ENCODE results near the gene DBNL. TPM values are rescaled to one million over a fixed set of nuclear protein-coding genes. Genes with fewer than 3 reads are reported as not detected.

The DBNL gene
- total and polyA plus RNA-seq, 2 donors (not counting 1 experiment from before 2014, with no cell fraction given) = 335 to 386 TPM

DNA sequence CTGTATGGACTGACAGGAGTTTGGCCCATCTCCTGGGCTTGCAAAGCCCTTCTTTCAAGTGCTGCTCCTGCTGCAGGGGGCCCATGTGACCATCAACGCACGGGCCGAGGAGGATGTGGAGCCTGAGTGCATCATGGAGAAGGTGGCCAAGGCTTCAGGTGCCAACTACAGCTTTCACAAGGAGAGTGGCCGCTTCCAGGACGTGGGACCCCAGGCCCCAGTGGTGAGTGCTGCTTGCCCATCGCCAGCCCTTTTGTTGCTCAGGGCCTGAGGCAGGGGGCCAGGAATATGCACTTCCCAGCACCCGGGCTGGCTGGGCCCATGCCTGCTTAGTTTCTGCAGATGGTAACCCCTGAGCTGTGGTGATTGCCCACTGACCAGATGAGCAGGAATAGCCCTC, 12.2 kb downstream of the DBNL start:
- ChIA-PET CTCF (interaction anchor here (3.0 kb wide), 1 partner anchor 10 kb away, joined by 17 read pairs; no protein-coding TSS in a partner anchor), POLR2A (no interaction called here)
- no peaks in the 10 kb centered on the region for H3K9me3 Mint-ChIP-seq (ENCODE audit: insufficient read depth)
- no peak for TF ChIP-seq EZH2 (IDR thresholded peaks at IDR 0.05; ENCODE audit: borderline replicate concordance, insufficient read depth, low read depth, low read length, poor library complexity, severe bottlenecking)
- TF ChIP-seq, protein P1, sequence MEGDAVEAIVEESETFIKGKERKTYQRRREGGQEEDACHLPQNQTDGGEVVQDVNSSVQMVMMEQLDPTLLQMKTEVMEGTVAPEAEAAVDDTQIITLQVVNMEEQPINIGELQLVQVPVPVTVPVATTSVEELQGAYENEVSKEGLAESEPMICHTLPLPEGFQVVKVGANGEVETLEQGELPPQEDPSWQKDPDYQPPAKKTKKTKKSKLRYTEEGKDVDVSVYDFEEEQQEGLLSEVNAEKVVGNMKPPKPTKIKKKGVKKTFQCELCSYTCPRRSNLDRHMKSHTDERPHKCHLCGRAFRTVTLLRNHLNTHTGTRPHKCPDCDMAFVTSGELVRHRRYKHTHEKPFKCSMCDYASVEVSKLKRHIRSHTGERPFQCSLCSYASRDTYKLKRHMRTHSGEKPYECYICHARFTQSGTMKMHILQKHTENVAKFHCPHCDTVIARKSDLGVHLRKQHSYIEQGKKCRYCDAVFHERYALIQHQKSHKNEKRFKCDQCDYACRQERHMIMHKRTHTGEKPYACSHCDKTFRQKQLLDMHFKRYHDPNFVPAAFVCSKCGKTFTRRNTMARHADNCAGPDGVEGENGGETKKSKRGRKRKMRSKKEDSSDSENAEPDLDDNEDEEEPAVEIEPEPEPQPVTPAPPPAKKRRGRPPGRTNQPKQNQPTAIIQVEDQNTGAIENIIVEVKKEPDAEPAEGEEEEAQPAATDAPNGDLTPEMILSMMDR (IDR thresholded peaks at IDR 0.05) = no peak
- Histone ChIP-seq H3K9ac (ENCODE audit: low read length) (no peak overlapping the region), H3K36me3 (replicated peaks in 1 of 2; ENCODE audit: control extremely low read depth in 1 of 2, control insufficient read depth in 1 of 2, extremely low read depth in 1 of 2, insufficient read depth in 2 of 2, low read length in 1 of 2) (peaks cover 0 to 89% of the 10 kb centered on the region in 2 experiments), H3K4me2 (replicated peaks; ENCODE audit: low read depth, low read length, poor library complexity, severe bottlenecking) (peak overlapping the region; percentile 64), H3K79me2 (ENCODE audit: control insufficient read depth, insufficient read depth, low read length) (peaks cover 82% of the 10 kb centered on the region), H2AFZ (ENCODE audit: insufficient read depth, low read depth, low read length, poor library complexity, severe bottlenecking) (no peak overlapping the region), H3K9me3 (ENCODE audit: control extremely low read depth in 1 of 3, control insufficient read depth in 2 of 3, insufficient read depth in 1 of 3, low read length in 2 of 3) (peaks cover 0 to 4% (median 0%) of the 10 kb centered on the region in 3 donors), H3K4me3 (ENCODE audit: control extremely low read depth in 1 of 5, extremely low read depth in 1 of 5, insufficient read depth in 1 of 5, low read depth in 2 of 5, low read length in 4 of 5) (no peak overlapping the region), H3K4me1 (ENCODE audit: control insufficient read depth in 2 of 2, insufficient read depth in 2 of 2, low read length in 2 of 2) (peaks cover 75 to 83% of the 10 kb centered on the region in 2 donors), H4K20me1 (ENCODE audit: control insufficient read depth, insufficient read depth, low read length, poor library complexity, severe bottlenecking) (peaks cover 22% of the 10 kb centered on the region), H3K27ac (ENCODE audit: low read length in 2 of 2) (peak overlapping the region in 1 of 2 donors; percentile 93), H3K27me3 (replicated peaks in 1 of 4; ENCODE audit: control extremely low read depth in 1 of 4, control insufficient read depth in 3 of 4, insufficient read depth in 4 of 4, low read length in 3 of 4) (no peaks in the 10 kb centered on the region)
- intact Hi-C loops (cut with micrococcal nuclease) = no loop called here
- H3K27me3 Mint-ChIP-seq = no peaks in the 10 kb centered on the region
- H3K27ac Mint-ChIP-seq = peak overlapping the region; percentile 100
- no peak overlapping the region for H3K4me3 Mint-ChIP-seq
- peaks cover 82% of the 10 kb centered on the region for H3K4me1 Mint-ChIP-seq
- 92% methylated on average over 7 of the region's 7 CpGs for WGBS (ENCODE audit: insufficient coverage)
- DNase-seq (no peak), ATAC-seq (ENCODE audit: low read depth) (no peak)

DNA sequence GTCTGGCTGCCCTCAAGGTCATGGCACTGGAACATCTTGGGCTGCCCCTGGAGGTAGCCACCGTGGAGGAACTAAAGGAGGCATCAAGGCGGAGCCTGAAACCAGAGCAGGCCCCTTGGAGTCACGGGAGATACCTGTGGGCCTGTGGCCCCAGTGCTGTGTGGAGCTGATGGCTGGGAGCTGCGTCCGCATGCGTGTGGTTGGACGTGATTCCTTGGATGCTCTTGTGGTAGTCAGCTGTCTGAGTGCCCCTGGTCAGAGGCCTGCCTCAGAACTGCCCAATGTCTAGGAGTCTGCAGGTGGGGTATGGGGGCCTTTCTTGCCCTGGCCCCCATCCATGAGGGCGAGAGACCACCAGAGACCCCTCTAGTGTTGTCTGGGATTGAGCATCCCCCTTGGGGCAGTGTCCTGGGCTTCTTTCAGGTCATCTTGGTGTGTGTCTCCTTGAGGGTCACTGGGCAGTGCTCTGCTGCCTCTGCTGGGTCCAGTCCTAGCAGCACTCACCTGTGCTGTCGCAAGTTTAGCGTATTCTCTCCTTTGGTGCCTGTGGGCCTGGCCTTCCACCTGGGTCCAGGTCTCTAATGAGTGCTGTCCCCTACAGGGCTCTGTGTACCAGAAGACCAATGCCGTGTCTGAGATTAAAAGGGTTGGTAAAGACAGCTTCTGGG, 12.8 kb downstream of the DBNL start:
- no peak overlapping the region for H3K9ac ChIP-seq (ENCODE audit: low read length)
- H3K4me3 Mint-ChIP-seq = peak overlapping the region; percentile 56
- peak overlapping the region; percentile 64 for H3K4me2 ChIP-seq (replicated peaks; ENCODE audit: low read depth, low read length, poor library complexity, severe bottlenecking)

More for the DNA sequence above, 12.8 kb downstream of the DBNL start:
- ChIA-PET CTCF (interaction anchor here (2.1 to 3.0 kb wide), 2 partner anchors 10 to 15 kb away, joined by 5 to 17 read pairs; no protein-coding TSS in a partner anchor), POLR2A (no interaction called here)
- H3K4me3 ChIP-seq (ENCODE audit: control extremely low read depth in 1 of 5, extremely low read depth in 1 of 5, insufficient read depth in 1 of 5, low read depth in 2 of 5, low read length in 4 of 5) = no peak overlapping the region
- H3K27ac ChIP-seq (ENCODE audit: low read length in 2 of 2) = peak overlapping the region; percentile 93 to 99
- H4K20me1 ChIP-seq (ENCODE audit: control insufficient read depth, insufficient read depth, low read length, poor library complexity, severe bottlenecking) = peaks cover 19% of the 10 kb centered on the region
- Mint-ChIP-seq H3K9me3 (ENCODE audit: insufficient read depth) (no peaks in the 10 kb centered on the region), H3K27ac (peak overlapping the region; percentile 100), H3K27me3 (no peaks in the 10 kb centered on the region), H3K4me1 (peaks cover 78% of the 10 kb centered on the region)
- ATAC-seq (ENCODE audit: low read depth) (no peak), DNase-seq (no peak)
- peaks cover 73 to 83% of the 10 kb centered on the region in 2 donors for H3K4me1 ChIP-seq (ENCODE audit: control insufficient read depth in 2 of 2, insufficient read depth in 2 of 2, low read length in 2 of 2)
- TF ChIP-seq, protein P1 (IDR thresholded peaks at IDR 0.05) = no peak
- no peak for TF ChIP-seq EZH2 (IDR thresholded peaks at IDR 0.05; ENCODE audit: borderline replicate concordance, insufficient read depth, low read depth, low read length, poor library complexity, severe bottlenecking)
- H2AFZ ChIP-seq (ENCODE audit: insufficient read depth, low read depth, low read length, poor library complexity, severe bottlenecking) = no peak overlapping the region
- peaks cover 0 to 90% of the 10 kb centered on the region in 2 experiments for H3K36me3 ChIP-seq (replicated peaks in 1 of 2; ENCODE audit: control extremely low read depth in 1 of 2, control insufficient read depth in 1 of 2, extremely low read depth in 1 of 2, insufficient read depth in 2 of 2, low read length in 1 of 2)
- no peaks in the 10 kb centered on the region for H3K27me3 ChIP-seq (replicated peaks in 1 of 4; ENCODE audit: control extremely low read depth in 1 of 4, control insufficient read depth in 3 of 4, insufficient read depth in 4 of 4, low read length in 3 of 4)
- peaks cover 0 to 4% (median 0%) of the 10 kb centered on the region in 3 donors for H3K9me3 ChIP-seq (ENCODE audit: control extremely low read depth in 1 of 3, control insufficient read depth in 2 of 3, insufficient read depth in 1 of 3, low read length in 2 of 3)
- intact Hi-C loops (cut with micrococcal nuclease) = no loop called here
- peaks cover 80% of the 10 kb centered on the region for H3K79me2 ChIP-seq (ENCODE audit: control insufficient read depth, insufficient read depth, low read length)
- 93% methylated on average over 11 of the region's 11 CpGs for whole genome bisulfite sequencing (ENCODE audit: insufficient coverage)
